ENCODE results near the gene PPP1R14C.

Gene PPP1R14C

DNA sequence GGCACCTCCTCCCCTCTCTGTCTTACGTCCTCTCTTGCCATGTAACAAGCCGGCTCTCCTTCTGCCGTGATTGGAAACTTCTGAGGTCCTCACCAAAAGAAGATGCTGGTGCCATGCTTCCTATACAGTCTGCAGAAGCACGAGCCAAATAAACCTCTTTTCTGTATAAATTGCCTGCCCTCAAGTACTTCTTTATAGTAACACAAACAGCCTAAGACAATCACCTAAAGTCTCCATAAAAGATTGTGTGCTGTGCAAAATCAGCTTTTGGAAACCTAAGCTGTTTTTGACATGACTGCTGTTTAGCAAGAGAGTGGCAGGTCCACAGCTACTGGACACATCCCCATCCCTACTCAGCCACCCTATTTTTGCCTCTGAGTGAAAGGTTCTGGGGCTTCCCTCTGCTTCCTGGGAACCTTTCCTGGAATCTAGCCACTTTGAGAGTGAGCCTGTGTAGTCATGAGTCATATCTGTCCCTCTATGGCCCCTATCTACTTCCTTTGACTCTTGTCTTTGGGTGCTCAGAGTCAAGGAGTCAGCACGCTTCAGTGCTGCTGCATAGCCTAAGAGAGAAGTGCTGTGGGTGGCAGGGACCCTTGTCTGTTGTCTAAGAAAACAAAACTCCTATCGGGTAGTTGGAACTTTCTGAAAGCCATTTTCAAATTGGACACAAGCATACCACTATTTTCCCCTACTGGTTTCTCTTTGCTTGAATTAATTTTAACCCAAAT, 110.0 kb downstream of the PPP1R14C start:
- no peak for DNase-seq

GRCh38 chr6:150253489-150253888, 110.6 kb downstream of the PPP1R14C start:
- DNase-seq: no peak

- DNase-seq: no peak
These were observed 111.9 kb downstream of the PPP1R14C start for GRCh38 chr6:150254770-150255169.

DNA sequence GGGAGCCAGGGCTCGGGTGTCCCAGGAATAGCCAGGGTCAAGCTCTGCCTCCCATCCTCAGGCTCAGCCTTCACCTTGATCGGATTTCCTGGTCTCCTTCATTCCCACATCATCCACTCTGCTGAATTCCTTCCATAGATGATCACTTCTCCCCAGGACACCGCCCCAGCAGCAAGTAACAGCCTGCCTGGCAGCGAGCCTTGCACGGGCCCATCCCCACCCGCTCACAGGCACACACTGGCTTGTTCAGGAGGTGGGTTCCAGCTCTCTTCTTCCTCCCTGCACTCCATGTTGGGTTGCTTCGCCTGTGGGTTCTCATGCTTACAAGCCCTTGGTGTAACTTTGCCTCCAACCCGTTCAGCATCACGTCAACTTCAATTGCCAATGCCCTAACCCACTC, 113.0 kb downstream of the PPP1R14C start:
- DNase-seq: no peak

DNA sequence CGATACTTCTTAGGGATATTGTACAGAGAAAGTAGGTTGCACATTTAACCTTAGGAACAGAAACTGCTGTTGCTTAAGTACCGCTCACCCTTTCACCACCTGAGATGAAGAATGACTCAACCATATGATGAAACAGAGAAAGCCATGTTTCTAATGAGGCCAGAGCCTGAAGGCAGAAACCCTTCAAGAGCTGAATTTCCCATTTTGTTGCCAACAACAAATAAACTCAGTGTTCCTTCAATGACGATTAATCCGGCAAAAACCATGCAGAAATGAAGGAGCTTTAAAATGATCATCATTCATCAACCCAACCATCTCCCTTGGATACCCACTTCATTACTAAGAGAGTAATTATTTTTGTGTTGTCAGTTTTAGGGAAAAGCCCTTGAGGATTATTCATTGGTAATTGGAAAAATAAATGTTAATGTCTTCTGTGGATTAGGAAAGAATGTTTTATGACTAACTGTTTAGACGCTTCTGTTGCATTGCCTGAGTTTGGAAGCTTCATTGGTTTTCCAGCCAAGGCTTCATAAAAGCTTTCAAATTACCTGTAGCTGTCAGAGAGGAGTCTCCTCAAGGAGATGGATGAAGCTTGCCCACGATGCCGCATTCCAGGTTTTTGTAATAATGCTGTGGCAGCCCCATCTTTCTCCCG, 113.9 kb downstream of the PPP1R14C start:
- no peak for DNase-seq

DNA sequence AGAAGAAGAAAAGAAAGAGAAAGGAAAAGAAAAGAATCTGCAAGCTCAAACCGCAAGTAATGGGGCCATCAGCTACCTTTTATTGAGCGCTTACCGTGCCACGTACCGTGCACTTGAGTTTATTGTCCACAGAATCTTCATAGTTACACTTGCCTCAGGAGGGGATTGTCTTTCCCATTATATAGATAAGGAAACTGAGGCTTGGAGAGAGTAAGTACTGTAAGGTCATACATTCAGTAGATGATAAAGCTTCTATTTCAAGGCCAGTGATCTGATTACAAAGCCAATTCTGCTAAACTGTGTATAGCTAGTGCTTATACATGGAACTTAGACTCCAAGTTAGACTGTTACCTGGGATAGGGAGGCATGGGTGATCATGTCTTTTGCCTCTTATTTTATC, 115.5 kb downstream of the PPP1R14C start:
- DNase-seq: no peak

DNA sequence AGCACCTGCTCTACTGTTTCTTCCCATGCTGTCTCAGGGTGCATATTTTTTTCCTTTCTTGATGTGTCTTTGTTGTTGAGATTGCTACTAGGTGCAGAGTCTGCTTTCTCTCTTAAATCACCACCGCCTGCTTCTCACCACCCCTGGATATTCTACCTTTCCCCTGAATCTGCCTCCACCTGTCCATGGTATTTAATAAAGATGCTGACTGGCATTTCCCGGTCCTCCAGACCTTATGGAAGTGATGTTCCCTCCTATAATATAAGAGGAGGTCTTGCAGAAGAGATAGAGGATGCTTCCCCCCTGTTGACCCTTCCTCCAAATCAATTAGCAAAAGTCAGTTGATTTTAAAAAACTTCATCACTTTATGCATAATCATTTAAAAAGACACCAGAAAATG, 118.1 kb downstream of the PPP1R14C start:
- DNase-seq: no peak

GRCh38 chr6:150261997-150262697, 119.3 kb downstream of the PPP1R14C start:
- DNase-seq: no peak

GRCh38 chr6:150263765-150264404, 121.0 kb downstream of the PPP1R14C start:
- DNase-seq: no peak

GRCh38 chr6:150266309-150266708, 123.5 kb downstream of the PPP1R14C start:
- no peak for DNase-seq

GRCh38 chr6:150266963-150267685, 124.3 kb downstream of the PPP1R14C start:
- DNase-seq: no peak

- no peak for DNase-seq
These were observed 125.1 kb downstream of the PPP1R14C start for GRCh38 chr6:150267686-150268561.

GRCh38 chr6:150269130-150269856, 126.4 kb downstream of the PPP1R14C start:
- no peak for DNase-seq

DNA sequence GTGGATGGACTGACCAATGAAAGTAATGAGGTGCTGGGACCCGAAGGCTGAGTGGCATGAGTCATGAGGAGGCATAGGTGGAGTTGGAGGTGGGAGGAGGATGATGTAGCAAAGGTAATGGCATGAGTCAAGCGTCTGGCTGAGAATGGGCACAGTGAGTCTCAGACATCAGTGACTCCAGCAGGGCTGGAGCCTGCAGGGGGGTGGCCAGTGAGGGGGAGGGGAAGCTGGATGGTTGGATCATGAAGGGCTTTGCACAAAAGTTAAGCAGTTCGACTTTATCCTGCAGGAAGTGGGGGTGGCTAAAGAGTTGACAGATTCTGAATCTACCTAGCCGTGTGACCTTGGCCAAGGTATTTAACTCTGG, 127.0 kb downstream of the PPP1R14C start:
- DNase-seq: no peak

DNA sequence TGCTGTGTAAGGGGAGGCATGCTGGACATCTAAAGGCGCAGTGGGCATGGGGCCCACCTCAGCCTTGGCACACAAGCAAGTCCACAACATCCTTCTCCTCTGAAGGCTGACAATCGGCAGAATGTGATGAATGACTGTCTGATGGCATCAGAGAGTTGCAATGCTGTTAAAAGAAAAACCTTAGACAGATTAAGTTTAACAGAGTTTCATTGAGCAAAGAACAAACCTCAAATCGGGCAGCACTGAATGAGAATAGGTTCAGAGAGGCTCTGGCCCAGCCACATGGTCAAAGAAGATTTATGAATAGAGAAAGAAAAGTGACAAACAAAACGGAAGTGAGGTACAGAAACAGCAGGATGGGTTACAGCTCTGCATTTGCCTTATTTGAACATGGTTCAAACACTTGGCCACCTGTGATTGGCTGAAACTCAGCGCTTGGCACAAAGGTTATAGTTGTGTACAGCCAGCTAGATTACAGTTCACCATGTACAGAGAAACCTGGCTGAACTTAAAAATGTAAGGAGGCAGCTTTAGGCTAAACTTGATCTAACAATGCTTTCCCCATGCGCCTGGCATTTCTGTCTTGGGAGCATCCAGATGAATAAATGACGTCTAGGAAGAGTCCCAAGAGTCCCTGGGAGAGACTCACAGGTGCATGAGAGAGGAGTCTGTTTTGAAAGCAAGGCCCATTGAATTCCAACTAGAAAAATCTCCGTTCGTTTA, 127.6 kb downstream of the PPP1R14C start:
- no peak for DNase-seq

DNA sequence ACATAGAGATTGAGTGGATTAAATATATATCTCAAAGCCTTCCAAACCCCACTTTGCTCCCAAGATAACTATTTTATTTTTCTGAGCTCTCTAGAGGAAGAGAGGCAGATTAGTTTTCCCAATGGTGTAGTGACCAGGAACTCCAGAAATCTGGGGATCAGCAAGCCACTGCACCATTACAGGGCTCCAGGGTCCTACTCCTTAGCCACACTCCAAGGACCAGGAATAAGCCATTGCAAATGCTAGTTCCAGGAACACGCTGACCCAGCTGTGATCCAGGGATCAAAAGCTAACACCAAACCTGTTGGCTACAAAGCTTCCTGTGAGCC, 128.3 kb downstream of the PPP1R14C start:
- no peak for DNase-seq

DNA sequence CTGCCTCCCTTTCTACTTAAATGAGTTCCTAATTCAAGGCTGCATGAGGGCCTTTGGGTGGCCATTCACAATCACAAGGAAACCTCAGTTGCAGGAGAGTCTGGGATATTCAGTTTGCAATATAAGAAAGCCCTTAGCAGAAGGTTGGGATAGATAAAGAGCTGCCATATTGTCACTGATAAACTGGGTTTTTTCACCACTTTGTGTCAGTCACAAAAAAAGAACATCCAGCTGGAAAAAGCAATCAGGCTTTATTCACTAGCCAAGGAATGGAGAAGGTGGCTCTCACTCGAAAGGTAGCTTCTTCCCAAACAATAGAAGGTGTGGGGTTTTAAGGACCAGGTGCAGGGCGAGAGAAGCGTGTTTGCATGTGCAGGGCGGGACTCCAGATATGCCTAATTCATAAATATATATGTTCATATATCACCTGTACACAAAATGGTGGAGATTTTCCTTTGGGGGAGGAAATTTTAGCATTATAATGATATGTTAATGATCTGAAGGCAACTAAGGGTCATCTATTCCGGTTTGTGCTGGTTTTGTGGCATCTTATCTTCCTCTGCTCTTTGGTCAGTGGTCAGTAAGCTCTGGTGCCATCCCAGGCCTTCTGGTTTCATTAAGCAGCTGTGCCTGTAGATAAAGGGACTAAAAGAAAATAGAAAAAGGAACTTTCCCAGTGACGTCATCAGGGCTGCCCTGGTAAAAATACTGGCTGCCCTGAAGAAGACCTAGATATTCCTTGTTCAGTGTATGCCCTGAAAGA, 128.8 kb downstream of the PPP1R14C start:
- DNase-seq: no peak

- DNase-seq: no peak
These were observed 129.6 kb downstream of the PPP1R14C start for GRCh38 chr6:150272264-150272975.

GRCh38 chr6:150272976-150273315, 130.1 kb downstream of the PPP1R14C start:
- DNase-seq: no peak

Data from NCI-H1092 (cell line).